HG02970 (cell line): ENCODE results near the gene ADAMTSL3.
"Not testable (repeated sequence)": the region's sequence is repeated elsewhere in the genome, so short reads cannot be mapped to it uniquely, and the experiment has no call there.

Experiments
- ATAC-seq: cut with Tn5 transposase; IDR thresholded peaks from one replicate; pipeline ENCODE4 v1.9.1; 2021; ENCODE audit warnings: mild to moderate bottlenecking, moderate library complexity, moderate number of reproducible peaks; ENCODE audit not compliant: unreplicated experiment, low FRiP score

The ADAMTSL3 gene

GRCh38 chr15:83733691-83734090 lies 79.8 kb downstream of the ADAMTSL3 start:
- no peak for ATAC-seq

DNA sequence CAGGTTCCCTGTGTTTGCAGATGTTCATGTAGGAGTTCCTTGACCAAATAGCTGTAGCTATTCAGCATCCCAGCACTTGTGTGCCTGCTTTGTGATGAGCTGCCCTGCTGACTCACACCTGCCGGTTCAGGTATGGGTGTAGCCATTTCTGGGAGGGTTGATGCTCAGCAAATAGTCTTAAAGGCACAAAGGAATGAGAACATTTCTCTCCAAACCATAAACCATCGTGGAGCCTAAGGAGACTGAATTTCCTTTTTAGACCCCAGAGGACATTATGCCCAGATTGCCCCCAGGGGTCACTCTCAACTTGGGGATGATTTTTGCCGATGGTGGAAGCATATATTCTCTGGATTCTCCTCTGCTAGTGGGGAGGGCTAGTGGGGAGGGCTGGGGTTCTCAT lies 80.6 kb downstream of the ADAMTSL3 start:
- ATAC-seq = no peak

DNA sequence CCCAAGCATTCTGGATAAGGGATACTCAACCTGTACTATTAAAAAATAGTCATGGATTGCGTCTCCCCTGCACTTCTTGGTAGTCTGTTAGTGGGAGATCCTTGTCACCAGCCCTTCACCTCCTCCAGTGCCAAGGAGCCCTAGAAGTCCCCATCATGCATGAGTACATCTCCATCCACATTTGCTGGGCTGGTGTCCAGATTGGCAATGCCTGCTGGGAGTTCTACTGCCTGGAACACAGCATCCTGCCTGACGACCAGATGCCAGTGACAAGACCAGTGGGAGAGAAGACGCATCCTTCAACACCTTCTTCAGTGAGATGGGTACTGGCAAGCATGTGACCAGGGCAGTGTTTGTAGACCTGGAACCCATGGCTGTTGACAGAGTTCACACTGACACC lies 85.7 kb downstream of the ADAMTSL3 start:
- no peak for ATAC-seq

DNA sequence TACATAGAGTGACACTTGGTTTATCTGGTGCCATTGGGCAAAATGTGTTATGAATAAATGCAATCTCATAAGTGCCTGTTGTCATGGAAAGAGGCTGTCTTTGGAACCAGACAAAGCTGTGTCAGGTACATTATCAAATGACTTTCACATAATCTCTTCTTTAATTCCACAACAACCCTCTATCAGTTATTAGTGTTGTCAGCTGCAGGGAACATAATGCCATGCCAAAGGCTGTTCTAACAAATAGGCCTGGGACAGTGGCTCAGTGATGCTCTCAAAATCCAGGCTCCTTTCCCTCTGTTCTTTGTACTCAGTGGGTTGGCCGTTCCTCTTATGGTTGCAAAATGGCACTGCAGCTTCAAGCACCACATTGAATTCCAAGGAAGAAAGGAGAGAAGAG lies 91.8 kb downstream of the ADAMTSL3 start:
- ATAC-seq = no peak

GRCh38 chr15:83746231-83746630 lies 92.3 kb downstream of the ADAMTSL3 start:
- no peak for ATAC-seq

DNA sequence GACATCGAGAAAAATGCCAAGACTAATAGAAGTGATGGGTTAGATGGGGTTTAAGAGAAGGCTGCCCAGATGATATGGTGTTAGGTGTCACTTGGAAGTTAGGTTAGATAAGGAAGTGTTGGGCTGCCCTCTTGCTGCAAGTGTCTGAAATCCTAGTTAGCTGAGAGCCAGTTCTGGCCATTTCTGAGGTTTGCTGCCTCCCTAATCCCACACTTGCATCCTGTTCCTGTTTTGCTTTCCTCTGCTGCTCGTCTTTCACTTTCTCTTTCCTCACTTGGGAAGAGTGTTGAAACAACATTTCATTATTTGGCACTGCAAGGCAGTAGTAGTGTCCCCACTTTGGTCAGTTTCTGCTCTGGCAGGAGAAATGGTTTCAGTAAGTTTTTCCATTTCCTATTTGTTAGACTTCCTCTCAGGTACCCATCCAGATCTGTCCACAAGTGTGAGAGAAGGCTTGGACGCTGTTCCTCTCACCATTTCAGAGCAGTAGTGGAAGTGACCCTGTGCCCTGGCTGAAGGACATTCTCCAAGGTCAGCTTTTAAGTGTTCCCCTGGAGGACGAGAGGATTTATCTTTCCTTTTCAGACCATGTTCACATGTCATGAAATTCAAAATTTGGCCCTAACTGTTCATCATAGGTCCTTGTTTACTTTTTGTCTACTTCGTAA lies 93.3 kb downstream of the ADAMTSL3 start:
- ATAC-seq = no peak

DNA sequence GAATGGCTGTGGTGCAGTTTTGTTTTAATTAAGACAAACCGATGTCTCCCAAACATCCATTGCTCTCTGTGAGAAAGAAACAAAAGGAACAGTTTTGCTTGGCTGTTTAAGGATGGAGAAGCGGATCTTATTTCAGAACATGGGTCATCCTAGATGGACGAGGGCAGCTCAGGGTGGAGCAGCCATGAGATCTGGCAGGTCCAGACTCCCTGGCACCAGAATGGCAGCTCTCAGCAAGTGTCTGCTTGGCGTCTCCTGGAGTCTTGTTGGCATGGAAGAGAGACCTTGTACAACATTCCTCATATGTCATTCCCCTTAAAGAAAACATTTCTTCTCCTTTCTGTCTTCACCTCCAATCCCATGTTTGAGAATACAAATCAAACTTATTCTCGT lies 93.8 kb downstream of the ADAMTSL3 start:
- ATAC-seq = no peak

- no peak for ATAC-seq
Measured at GRCh38 chr15:83753872-83754493, 100.1 kb downstream of the ADAMTSL3 start.

DNA sequence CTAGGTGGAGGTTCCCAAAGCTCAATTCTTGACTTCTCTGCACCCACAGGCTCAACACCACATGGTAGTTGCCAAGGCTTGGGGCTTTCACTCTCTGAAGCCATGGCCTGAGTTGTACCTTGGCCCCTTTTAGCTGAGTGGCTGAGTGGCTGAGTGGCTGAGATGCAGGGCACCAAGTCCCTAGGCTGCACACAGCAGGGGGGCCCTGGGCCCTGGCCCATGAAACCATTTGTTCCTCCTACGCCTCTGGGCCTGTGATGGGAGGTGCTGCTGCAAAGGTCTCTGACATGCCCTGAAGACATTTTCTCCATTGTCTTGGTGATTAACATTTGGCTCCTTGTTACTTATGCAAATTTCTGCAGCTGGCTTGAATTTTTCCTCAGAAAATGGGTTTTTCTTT lies 103.4 kb downstream of the ADAMTSL3 start:
- not testable (repeated sequence) for ATAC-seq

GRCh38 chr15:83762367-83762766 lies 108.4 kb downstream of the ADAMTSL3 start:
- no peak for ATAC-seq

- no peak for ATAC-seq
Measured at GRCh38 chr15:83764201-83764838, 110.4 kb downstream of the ADAMTSL3 start.

DNA sequence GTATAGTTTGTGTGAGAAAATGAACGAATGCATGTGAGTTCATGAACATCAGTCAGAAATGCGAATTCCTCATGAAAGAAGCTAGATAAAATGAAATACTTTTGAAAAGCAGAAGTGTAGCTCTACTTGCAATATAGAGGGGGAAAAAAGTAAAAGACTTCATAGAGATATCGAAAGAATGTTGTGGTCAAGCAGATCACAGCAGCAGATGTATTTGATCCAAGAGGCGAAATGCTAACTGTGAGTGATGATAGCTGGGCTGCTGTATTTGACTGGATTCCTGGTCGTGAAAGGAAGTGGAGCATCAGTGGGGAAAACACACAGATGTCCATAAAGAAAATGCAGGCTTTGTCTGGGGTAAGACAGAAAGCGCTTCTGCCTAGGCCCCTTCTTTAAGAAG lies 112.4 kb downstream of the ADAMTSL3 start:
- no peak for ATAC-seq

DNA sequence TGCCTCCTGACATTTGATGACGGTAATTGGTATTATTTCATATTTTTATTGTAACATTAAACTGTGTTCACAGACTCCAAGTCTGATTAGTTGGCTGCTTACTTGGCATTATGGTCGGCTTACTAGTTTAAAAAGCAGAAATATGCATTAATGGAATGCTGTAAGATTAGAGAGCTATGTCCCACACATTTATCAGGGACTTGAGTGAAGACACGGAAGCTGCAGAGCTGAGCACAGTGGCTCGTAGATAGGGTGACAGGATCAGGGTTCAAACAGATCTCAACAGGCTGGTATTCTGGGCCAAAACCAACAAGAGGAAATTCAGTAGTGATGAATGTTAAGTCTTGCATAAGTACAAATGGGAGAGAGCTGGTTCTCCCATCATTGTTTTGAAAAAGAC lies 113.8 kb downstream of the ADAMTSL3 start:
- no peak for ATAC-seq

- ATAC-seq = no peak
Measured at GRCh38 chr15:83769411-83769999, 115.6 kb downstream of the ADAMTSL3 start.

DNA sequence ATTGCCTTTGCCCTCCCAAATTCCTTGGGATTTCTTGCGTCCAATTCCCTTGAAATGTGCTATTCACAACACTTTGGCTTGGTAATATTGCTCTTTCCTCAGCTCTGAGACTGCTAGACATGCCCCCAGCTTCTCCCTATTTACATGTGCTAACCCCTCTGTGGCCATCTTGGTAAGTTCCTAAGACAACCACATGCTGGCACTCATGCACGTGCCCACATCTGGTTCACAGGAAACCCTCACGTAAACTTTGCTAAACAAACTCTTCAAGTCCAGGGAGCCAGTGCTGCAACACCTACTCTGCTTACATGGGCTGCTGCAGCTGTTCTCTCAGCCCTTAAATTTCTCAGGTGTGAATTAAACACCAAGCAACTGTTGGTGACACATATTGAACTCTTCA lies 121.8 kb downstream of the ADAMTSL3 start:
- no peak for ATAC-seq

- no peak for ATAC-seq
Measured at GRCh38 chr15:83776986-83777385, 123.1 kb downstream of the ADAMTSL3 start.

DNA sequence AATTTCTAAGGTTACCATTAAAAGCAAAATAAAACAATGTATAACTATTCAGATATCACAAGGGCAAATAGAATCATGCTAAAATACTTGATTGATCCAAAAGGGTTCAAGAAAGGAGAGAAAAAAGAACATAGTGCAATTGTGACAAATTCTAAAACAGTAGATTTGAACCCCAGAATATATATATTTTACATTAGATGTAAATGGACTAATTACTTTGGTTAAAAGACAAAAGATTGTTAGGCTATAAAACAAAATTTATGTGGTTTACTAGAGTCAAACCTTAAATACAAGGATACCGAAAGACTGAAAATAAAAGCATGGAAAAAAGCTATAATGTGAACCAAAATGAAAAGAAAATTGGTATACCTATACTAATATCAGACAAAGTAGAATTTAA lies 129.3 kb downstream of the ADAMTSL3 start:
- no peak for ATAC-seq

GRCh38 chr15:83784975-83785374 lies 131.1 kb downstream of the ADAMTSL3 start:
- ATAC-seq = no peak

DNA sequence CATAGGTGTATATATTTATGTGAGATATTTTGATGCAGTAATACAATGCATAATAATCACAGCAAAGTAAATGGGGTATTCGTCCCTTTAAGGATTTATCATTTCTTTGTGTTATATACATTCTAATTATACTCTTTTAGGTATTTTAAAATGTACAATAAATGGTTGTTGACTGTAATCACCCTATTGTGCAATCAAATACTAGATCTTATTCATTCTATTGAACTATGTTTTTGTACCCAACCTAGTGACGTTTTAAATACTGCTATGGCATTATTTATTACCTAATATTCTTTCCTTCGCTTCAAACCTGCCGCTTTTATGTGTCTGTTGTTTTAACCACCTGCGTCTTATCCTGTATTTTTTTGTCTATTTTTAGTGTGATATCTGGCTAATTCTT lies 132.4 kb downstream of the ADAMTSL3 start:
- ATAC-seq = no peak

DNA sequence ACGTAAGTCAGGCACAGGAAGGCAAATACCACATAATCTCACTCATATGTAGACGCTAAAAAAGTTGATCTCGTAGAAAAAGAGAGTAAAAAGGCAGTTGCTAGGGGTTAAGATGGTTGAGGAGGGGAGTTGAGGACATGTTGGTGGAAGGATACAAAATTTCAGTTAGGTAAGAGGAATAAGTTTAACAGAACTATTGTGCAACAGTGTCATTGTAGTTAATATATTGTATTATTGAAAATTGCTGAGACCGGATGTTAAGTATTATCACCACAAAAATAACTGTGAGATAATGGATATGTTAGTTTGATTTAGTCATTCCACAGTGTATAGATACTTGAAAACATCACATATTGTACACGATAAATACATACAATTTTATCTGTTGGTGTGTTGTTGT lies 139.1 kb downstream of the ADAMTSL3 start:
- no peak for ATAC-seq

GRCh38 chr15:83794209-83794608 lies 140.3 kb downstream of the ADAMTSL3 start:
- ATAC-seq = no peak

GRCh38 chr15:83809345-83809744 lies 155.4 kb downstream of the ADAMTSL3 start:
- ATAC-seq = no peak
